Stimulated activated CD8-positive, alpha-beta memory T cell treated with anti-CD3 and anti-CD28 coated beads, Interleukin-7, amount 100 ng/mL, for 48 hours (primary cell): ENCODE results near the gene MORC2.

Source experiments
- DNase-seq, 2 donors: peaks; one replicate each; pipeline ENCODE4 v3.0.0-alpha.2; 2020; ENCODE audit warnings: low read depth in 1 of 2; ENCODE audit errors: extremely low read depth in 1 of 2

Gene MORC2

GRCh38 chr22:30889996-30890480 is 78.5 kb downstream of the MORC2 start:
- DNase-seq = no peak

- DNase-seq = no peak
Observed at GRCh38 chr22:30889268-30889995, 79.1 kb downstream of the MORC2 start.

GRCh38 chr22:30887861-30888260 is 80.7 kb downstream of the MORC2 start:
- DNase-seq = no peak

- no peak for DNase-seq
Observed at GRCh38 chr22:30887453-30887852, 81.1 kb downstream of the MORC2 start.

GRCh38 chr22:30885591-30885990 is 83.0 kb downstream of the MORC2 start:
- DNase-seq = no peak

GRCh38 chr22:30885001-30885366 is 83.6 kb downstream of the MORC2 start:
- DNase-seq = no peak

GRCh38 chr22:30884211-30885000 is 84.2 kb downstream of the MORC2 start:
- DNase-seq = no peak

GRCh38 chr22:30883586-30884145 is 84.9 kb downstream of the MORC2 start:
- DNase-seq = no peak

GRCh38 chr22:30882974-30883533 is 85.5 kb downstream of the MORC2 start:
- no peak for DNase-seq

GRCh38 chr22:30882184-30882717 is 86.3 kb downstream of the MORC2 start:
- no peak for DNase-seq

GRCh38 chr22:30881361-30882183 is 87.0 kb downstream of the MORC2 start:
- no peak for DNase-seq

GRCh38 chr22:30880847-30881246 is 87.7 kb downstream of the MORC2 start:
- no peak for DNase-seq

GRCh38 chr22:30880181-30880601 is 88.4 kb downstream of the MORC2 start:
- DNase-seq = no peak

- DNase-seq = no peak
Observed at GRCh38 chr22:30879415-30879797, 89.2 kb downstream of the MORC2 start.

GRCh38 chr22:30878516-30879414 is 89.8 kb downstream of the MORC2 start:
- DNase-seq = no peak

- DNase-seq = no peak
Observed at GRCh38 chr22:30877662-30878515, 90.7 kb downstream of the MORC2 start.

GRCh38 chr22:30876915-30877553 is 91.5 kb downstream of the MORC2 start:
- no peak for DNase-seq

- no peak for DNase-seq
Observed at GRCh38 chr22:30876221-30876751, 92.3 kb downstream of the MORC2 start.
